Measurements from ENCODE around the gene NDUFC2.
"Not testable (repeated sequence)": the region's sequence is repeated elsewhere in the genome, so short reads cannot be mapped to it uniquely, and the experiment has no call there.

NDUFC2 gene

DNA sequence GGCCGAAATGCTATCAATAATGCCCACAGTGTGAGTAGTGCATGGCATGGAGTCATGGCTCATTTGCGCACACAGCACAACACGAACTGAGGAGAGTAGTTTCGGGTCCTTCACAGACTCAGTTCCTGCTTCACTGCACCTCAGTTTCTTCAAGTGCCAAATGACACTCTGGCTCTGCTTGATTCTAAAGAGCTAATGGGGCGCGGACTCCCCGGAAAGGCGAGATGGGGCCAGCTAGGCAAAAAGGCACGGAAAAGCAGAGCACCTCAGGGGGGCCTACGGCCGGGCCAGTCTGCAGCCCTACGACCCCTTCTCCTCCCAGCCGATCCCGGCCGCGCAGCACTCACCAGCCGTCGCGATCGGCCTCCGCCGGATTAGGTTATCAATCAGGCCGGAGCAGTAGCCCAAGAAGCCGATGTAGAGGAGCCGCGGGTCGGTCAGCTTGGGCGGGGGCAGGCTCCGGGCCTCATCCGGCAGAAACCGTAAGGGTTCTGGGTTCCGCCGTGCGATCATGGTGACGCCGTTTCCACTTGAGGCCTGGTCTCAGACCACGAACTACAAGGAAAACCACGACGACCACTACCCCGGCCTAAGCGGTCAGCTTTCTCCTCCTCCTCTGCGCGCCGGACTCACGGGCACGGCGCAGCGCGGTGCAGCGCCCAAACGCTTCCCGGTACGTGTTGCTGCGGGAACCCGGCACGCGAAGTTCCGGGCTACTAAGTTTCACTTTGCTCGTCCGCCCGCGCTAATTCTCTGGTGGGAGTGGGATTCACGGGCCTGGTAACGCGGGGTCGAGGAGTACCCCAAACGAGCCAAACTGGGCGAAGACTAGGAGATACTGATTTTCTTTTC lies at the start of gene NDUFC2:
NDUFC2 (minus strand) TSS at position 631 of the 852 bp plus-strand sequence; CDS start at position 513, 118 bp downstream.
- DNase-seq, result peak; percentile 10 to 60 (median 38)

DNA sequence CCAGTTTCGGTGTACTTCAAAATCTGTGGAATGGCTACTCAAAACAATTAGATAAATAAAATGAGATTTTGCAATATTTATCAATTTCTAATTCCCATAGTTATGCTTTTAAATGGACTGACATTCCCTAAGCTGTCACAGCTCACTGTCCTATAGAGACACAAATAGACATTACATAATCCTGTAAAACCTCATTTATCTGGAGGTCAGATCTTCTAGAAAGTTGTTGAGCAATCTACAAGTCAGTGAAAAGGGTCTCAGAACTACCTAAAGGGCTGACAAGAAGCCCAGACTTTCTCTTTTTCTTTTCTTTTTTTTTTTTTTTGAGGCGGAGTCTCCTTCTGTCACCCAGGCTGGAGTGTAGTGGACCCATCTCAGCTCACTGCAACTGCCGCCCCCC lies 47.7 kb upstream of the NDUFC2 start:
- DNase-seq, result no peak

DNA sequence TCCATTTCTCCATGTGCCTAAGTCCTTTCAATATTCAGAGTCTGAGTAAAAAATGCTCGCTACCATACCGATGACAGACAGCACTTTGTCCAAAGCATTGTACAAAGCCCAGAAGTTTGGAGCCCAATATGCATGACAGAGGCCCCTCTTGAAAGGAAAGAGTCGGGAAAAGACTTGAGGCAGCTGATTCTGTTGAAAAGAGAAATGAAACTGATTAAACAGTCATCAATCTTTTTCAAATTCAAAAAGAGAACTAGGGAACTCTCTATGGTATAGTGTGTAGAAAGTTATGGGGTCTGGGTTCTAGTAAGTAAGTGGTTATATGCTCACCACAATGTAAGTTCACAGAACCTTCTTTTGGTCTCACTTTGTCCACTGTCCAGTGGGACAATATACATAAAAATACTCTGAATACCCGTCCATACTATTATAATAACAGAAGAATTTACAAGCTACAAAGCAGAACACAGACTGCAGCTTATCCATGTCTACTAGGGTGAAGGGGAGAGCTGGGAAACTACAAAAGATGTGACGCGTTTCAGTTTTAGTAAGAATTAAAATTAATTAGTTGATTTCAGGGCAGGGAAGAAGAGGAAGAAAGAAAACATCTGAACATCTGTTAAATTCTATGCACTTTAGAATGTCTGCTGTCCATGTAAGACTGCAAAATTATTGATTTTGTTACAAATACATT lies 33.1 kb upstream of the NDUFC2 start:
- no peak for DNase-seq

DNA sequence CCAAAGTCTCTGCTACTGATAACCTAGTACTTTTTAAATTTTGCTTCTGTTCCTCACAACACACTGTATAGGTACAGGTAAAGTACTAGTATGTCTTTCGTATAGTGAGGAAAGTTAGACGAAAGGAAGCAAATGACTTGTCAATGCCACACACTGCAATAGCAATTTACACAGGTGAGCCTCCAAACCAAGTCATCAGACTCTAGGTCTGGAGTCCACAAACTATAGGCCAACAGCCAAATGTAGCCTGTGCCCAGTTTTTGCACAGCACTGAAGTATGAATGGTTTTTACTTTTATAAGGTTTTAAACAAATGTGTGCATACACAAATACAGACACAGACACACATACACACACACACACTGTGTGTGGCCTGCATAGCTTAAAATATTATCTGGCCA lies 31.6 kb upstream of the NDUFC2 start:
- DNase-seq, result no peak

DNA sequence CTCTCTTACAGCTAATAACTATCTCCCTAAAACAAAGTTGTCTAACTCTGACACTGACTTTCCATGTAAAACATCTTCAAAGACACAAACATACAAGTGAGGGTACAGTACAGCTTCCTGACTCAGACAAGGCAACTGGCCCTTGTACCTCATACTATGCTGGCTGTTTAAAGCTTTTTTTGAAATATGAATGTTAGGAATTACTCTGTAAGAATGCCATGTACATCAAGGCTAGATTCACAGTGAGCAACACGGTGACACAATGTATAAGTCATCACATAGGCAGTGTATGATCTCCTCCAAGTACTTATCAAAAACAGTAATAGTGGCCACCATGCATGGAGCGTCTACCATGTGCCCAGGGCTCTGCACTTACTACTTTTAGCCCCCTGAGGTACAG lies 31.2 kb upstream of the NDUFC2 start:
- no peak for DNase-seq

DNA sequence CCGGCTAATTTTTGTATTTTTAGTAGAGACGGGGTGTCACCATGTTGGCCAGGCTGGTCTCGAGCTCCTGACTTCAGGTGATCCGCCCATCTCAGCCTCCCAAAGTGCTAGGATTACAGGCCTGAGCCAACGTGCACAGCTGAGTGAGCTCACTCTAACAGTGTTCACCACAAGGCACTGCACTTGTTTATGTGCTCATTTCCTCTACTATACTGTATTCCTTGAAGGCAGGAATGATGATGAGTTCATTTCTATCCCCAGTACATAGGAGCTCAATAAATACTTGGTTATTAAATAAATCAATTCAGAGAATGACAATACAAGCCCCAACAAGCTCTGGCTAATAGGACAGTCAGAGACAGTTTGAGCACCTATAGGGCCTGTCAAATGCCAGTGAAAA lies 30.7 kb upstream of the NDUFC2 start:
- no peak for DNase-seq

DNA sequence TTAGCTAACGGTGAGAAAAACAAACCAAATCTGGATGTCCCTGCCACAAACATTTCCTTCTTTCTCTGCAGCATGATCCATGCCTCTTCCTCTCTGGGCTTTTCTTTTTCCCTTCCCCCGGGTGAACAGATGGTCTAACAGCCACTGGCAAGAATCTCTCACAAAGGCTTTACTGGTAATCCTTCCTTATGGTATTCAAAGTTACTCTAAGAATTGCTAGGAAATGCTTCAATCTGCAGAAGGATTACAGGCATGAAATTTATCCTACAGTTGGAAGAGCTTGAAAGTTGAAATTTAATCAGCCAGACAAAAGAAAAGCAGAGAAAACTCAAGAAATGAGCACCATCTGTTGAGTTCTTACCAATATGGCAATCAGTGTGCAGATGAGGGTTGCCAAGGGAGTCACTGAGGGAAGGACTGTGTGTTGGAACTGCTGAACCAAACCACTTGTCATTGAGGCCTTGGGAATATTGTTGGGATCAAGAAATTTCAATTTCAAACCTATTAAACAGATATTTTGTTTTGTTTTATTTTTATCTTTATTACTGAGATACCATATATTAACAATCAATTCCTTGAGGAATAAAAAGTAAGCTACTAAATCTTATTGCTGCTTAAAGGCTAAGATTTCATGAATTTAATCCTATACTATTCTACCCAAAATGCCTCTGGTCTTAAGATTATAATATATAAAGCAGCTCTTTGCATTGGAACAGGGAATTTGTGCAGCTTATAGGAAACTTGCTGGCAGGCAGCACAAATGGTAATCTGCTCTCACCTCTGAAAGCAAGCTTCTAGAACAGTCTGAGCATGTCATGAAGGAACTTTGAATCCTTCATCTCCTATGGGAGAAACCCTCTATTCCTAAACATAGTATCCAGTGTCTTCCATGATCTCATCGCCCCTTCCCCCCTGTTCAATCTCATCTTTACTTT lies 29.7 kb upstream of the NDUFC2 start:
- DNase-seq, result no peak

DNA sequence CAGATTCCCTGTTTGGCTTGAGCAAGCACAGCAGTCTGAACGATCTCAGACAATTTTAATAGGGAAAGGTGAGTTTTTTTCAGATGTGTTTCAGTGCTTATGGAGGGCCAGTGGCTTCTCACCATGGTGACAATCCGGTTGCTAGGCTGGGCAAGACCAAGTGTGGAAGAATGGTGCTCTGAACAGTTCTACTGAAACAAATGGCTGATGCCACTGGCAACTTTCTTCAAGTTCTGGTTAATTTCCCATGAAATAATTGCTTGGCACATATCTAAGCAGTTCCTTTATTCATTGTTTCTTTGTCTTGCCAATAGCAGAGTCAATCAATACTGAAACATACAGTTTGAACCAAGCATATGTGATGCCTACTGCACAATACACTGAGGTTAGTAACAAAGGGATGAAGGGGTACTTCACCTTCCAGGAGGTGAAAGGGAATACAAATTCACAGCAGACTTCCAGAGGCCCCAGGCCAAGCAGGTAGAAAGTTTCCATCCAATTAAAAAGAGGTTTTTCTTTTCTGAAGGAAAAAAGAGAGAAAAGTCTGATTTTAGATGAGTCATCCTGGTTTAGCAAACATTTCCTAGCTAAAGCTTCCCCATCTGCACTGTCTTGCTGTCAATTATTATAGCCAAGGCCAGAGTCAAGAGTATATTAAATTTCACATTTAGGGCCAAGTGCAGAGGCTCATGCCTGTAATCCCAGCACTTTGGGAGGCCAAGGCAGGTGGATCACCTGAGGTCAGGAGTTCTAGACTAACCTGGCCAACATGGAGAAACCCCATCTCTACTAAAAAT lies 21.2 kb upstream of the NDUFC2 start:
- DNase-seq, result no peak

DNA sequence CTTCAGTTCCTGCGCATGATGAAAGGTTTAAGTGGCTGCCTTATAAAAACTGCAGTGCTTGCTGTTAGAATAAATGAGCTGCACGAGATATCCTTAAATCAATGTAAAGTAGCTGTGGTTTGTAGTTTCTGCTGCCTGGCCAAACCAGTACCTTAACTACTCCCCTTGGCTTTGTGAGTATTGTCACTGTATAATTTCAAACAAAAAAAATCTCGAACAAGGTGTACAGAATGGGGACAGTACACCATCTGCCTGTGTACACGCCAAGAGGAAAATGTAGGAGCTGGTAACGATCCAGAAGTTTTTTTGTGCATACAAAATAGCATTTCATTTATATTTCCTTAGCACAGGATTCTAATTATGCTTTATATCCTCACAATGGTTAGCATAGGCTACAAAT lies 20.6 kb upstream of the NDUFC2 start:
- no peak for DNase-seq

DNA sequence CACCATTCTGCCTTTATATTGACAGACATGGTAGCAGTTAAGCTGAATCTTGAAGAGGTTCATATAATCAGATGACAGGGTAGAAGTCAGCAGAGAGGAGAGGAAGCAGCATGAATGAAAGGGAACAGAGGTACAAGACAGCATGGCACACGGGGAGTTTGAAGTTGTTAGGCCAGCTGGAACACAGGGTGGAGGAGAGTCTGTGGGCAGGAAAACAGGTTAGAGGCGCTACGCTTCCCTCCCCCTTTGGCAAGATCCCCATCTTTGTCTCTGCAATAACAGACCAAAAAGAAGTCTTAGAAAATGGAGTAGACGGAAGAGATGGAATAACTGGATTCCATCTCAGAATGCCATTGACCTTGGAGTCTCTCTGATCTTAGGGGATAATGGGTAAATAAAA lies 20.0 kb upstream of the NDUFC2 start:
- DNase-seq, result no peak

DNA sequence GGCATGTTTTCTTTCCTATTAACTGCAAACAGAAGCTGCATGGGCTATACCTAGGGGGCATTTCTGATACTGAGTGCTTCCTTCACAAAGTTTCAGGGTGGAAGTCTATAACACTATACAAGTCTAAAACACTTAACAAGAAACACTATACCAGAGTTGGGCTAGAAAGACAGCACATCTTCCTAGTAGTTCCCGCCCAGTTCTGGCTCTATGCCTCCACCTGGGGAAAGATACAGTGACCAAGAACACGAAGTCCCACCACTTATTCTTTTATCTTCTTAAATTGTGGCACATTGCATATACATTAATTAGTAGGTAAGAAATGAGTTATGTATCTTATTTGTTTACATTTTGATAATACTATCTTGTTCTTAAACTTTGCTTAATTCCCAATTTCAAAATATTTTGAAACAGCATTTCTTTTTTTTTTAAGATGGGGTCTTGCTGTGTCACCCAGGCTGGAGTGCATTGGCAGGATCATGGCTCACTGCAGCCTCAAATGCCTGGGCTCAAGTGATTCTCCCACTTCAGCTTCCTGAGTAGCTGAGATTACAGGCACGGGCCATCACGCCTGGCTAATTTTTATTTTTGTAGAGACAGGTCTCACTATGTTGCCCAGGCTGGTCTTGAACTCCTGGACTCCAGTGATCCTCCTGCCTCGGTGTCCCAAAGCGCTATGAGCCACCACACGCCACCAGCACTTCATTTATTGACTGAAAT lies 18.2 kb upstream of the NDUFC2 start:
- DNase-seq, result no peak

DNA sequence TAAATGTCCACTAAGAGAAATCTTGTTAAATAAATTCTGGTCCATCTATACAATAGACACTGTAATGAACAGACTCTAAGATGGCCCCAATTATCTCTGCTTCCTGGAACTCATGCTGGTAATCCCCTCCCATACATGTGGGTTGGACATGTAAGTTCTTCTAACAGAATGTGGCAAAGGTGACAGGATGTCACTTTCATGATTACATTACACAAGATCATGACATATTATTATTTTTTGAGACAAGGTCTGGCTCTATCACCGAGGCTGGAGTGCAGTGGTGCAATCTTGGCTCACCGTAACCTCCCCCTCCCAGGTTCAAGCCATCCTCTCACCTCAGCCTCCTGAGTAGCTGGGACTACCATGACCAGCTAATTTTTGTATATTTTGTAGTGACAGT lies 14.6 kb upstream of the NDUFC2 start:
- DNase-seq, result no peak

DNA sequence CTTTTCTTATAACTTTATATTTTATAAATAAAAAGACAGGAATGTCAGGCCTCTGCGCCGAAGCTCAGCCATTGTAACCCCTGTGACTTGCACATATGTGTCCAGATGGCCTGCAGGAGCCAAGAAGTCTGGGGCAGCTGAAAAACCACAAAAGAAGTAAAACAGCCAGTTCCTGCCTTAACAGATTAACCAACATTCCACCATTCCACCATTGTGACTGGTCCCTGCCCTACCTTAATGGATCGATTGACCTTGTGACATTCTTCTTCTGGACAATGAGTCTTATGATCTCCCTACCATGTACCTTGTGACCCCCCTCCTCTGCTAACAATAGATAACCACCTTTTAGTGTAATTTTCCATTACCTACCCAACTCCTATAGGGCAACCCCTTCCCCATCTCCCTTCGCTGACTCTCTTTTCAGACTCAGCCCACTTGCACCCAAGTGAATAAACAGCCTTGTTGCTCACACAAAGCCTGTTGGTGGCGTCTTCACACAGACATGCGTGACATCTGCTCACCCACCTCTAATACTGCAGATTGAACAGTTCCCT lies 6.9 kb upstream of the NDUFC2 start:
- not testable (repeated sequence) for DNase-seq

DNA sequence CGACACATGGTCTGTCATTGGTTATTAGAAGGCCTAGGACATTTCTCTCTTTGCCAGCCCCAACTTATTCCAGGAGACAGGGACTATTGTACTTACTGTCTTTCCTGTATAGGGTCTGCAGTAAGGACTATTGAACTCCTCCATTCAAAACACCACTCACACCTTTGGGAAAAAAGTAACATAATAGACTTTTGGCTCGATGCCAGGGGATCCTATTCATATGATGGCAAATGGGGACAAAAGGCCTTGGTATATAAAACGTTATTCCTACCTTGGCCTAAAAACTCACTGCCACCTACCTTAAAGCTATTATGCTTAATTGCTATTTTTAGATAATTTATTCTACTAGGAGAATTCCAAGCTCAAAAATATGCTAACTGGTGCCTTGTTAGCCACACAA lies 6.3 kb upstream of the NDUFC2 start:
- no peak for DNase-seq

DNA sequence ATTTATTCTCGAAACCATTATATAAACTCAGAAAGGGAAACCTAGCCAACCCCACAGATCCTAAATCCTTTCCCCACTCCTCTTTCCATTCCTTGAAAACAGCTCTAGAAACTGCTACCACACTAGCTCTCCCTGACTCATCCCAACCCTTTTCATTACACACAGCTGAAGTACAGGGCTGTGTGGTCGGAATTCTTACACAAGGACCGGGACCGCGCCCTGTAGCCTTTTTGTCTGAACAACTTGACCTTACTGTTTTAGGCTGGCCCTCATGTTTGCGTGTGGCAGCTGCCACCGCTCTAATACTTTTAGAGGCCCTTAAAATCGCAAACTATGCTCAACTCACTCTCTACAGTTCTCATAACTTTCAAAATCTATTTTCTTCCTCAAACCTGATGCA lies 4.8 kb upstream of the NDUFC2 start:
- DNase-seq, result not testable (repeated sequence)

DNA sequence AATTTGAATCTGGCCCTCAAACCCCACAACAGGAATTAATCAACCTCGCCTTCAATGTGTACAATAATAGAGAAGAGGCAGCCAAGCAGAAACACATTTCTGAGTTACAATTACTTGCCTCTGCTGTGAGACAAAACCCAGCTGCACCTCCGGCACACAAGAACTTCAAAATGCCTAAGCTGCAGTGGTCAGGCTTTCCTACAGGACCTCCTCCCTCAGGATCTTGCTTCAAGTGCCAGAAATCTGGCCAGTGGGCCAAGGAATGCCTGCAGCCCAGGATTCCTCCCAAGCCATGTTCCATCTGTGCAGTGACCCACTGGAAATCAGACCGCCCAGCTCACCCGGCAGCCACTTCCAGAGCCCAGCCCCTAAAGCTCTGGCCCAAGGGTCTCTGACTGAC lies 3.4 kb upstream of the NDUFC2 start:
- DNase-seq, result no peak

DNA sequence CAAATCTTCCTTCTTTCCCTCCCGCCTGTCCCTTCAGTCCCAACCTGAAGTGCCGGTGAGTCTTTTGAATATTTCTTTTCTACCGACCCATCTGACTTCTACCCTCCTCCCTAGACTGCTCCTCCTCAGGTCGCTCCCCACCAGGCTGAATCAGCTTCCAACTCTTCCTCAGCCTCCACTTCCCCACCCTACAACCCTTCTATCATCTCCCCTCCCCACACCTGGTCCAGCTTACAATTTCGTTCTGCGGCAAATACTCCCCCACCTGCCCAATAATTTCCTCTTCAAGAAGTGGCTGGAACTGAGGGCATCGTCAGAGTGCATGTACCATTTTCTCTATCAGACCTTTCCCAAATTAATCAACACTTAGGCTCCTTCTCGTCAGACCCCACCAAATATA lies 2.5 kb upstream of the NDUFC2 start:
- no peak for DNase-seq

DNA sequence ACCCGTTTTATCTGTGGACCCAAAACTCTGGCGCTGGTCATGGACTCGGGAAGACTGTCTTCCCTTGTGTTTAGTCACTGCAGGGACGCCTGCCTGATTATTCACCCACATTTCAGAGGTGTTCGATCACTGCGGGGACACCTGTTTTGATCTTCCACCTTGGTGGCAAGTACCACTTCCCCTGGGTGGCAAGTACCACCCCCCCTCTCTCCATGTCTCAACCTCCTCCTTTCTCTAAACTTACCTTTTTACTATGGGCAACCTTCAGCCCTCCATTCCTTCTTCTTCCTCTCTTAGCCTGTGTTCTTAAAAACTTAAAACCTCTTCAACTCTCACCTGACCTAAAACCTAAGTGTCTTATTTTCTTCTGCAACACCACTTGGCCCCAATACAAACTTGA lies 1.9 kb upstream of the NDUFC2 start:
- no peak for DNase-seq

DNA sequence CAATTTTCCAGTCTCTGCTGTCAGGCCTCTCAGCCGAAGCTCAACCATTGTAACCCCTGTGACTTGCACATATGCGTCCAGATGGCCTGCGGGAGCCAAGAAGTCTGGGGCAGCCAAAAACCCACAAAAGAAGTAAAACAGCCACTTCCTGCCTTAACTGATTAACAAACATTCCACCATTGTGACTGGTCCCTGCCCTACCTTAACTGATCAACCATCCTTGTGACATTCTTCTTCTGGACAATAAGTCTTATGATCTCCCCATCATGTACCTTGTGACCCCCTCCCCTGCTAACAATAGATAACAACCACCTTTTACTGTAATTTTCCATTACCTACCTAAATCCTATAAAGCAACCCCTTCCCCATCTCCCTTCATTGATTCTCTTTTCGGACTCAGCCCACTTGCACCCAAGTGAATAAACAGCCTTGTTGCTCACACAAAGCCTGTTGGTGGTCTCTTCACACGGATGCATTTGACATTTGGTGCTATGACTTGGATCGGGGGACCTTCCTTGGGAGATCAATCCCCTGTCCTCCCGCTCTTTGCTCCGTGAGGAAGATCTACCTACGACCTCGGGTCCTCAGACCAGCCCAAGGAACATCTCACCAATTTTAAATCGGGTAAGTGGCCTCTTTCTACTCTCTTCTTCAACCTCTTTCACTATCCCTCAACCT lies 1.3 kb upstream of the NDUFC2 start:
- no peak for DNase-seq

DNA sequence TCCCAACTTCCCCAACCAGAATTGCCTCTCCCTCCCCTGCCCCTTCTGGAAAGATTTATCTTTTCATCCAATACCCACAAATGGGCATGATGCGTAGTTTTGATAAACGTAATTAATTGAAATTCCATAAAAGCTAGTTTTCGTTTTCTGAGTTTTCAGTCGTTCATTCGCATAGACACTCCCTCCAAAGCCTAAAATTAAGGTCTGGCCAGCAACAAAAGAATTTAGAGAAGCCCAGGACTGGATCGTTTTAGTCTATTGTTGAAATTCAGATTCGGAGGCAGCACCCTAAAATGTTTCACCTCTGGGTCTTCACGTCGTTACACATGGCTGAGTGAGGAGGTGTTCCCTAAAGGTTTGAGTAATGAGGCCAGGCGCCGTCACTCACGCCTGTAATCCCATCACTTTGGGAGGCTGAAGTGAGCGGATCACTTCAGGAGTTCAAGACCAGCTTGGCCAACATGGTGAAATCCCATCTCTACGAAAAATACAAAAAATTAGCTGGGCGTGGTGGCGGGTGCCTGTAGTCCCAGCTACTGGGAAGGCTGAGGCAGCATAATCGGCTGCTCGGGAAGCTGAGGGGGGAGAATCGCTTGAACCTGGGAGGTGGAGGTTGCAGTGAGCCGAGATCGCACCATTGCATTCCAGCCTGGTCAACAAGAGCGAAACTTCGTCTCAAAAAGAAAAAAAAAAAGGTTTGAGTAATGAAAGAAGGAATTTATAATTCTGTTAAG lies 589 bp upstream of the NDUFC2 start:
- no peak for DNase-seq

Measured in activated naive CD4-positive, alpha-beta T cell (primary cell).